GM19328 (cell line): Measurements from ENCODE around the gene KCTD18.

ENCODE experiments used
- ATAC-seq: cut with Tn5 transposase; IDR thresholded peaks from one replicate; pipeline ENCODE4 v1.9.1; 2021; ENCODE audit warnings: mild to moderate bottlenecking, moderate library complexity; ENCODE audit not compliant: unreplicated experiment

KCTD18 gene

DNA sequence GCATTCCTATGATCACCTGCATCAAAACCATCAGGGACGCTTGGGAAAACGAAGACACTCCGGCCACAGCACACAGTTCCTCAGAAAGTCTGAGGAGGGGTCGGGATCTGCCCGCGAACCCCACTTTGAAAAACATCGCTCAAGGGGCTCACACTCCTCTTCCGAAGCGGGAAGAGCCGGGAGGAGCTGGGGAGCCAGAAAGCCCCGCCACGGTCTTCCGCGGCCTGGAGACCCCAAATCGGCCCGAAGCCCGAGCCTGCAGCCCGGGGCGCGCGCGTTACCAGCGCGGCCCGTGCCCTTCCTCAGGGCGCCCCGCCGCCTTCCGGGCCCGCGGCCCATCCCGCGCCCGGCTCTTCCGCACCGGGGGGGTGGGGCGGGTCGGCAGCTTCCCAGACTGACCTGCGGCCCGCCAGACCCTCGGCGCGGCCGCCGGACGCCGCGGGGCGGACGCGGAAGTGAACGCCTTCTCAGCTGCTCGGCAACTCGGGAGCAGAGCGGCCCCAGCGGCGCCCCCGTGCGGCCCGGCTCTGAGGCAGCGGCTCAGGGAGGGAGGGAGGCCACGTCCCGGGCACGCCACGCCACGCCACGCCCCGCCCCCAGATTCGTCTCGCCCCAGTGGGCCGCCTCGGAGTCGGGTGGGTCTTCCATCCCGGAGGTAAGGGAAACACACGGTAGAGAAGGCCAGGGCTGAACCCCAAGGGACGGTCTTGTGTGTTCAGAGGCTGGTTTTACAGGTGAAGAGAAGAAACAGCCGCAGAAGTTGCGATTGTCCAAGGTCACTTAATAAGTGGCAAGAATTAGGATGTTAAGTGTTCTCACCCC lies at the start of gene KCTD18:
TSS of gene KCTD18 (minus strand) at position 457 of the 822 bp plus-strand sequence. CDS start 3,052 bp downstream, outside the sequence.
- peak; percentile 99 for ATAC-seq

DNA sequence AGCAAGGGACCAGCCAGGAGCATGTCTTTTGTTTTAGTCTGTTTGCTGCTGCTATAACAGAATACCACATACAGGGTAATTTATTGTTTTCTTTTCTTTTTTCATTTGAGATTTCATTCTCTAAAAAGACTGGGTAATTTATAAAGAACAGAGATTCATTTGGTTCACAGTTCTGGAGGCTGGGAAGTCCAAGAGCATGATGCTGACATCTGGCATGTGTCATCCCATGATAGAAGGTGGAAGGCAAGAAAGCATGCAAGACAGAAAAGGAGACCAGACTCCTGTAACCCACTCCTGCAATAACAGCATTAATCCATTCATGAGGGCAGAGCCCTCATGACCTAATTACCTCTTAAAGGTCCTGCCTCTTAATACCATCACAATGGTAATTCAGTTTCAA lies 30.9 kb upstream of the KCTD18 start:
- ATAC-seq: no peak

DNA sequence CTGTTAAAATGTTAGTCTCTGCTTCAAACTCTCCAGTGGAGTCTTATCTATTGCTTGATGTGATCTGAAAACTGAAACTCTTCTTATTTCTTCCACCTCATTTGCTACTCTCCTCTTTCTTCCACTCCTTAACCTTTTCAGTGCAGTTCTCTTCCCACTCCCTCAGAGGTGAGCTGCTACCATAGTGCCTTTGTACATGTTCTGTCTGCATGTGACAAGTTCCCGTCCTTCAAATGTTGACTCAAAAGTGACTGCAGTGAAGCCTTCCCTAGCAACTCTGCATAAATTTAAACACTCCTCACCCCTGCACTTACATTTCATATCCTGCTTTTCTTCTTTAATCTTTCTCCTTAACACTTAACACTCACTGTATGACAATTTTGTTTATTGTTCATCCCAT lies 28.3 kb upstream of the KCTD18 start:
- ATAC-seq: no peak

DNA sequence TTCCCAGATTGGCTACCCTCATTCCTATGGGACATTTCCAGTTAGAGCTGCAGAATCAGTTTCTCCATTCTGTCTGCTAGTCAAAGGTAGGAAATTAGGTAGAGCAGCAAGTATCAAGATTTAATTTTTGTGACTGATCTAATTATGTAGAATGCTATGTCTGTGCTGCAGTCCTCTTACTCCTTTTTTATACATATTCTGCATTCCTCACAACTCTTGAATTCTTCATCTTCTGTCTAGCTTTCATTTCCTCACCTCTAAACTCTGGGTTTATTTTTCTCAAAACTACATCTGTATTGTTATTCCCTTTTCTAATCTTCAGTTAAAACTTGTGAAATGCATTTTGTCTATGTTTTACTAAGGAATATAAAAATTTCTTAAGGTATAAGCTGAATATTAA lies 24.7 kb upstream of the KCTD18 start:
- ATAC-seq: no peak

DNA sequence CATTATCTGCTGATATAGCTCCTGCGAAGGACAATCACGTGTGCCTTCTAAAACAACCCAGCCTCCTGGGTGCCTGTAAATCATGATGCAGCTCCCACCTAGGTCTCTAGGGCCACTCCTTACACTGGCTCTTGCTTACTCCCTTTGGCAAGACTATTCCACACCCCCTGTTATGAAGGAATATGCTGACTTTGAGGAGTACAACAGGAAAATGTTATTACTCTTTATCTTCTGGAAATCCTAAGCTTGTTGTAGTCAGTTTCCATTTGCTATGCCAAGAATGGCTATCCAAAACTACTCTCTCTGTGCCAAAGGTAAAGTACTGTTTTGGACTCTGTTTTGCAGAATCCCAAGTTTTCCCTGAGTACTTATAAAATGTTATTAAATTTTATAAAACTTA lies 23.9 kb upstream of the KCTD18 start:
- no peak for ATAC-seq

DNA sequence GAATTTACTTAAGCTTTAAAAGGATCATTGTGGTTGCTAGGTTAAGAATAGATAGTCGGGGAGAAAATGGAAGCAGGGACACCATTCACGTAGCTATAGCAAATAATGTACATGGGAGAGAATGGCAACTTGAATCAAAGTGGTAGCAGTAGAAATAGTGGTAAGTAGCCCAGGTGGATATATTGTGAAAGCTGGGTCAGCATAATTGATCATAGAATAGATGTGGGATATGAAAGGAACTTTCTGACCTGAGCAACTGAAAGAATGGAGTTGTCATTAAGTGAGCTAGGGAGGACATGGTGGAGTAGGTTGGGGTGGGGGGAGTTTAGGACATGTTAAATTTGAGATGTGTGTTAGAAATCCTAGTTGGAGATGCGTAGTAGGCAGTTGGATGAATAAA lies 18.4 kb upstream of the KCTD18 start:
- no peak for ATAC-seq

DNA sequence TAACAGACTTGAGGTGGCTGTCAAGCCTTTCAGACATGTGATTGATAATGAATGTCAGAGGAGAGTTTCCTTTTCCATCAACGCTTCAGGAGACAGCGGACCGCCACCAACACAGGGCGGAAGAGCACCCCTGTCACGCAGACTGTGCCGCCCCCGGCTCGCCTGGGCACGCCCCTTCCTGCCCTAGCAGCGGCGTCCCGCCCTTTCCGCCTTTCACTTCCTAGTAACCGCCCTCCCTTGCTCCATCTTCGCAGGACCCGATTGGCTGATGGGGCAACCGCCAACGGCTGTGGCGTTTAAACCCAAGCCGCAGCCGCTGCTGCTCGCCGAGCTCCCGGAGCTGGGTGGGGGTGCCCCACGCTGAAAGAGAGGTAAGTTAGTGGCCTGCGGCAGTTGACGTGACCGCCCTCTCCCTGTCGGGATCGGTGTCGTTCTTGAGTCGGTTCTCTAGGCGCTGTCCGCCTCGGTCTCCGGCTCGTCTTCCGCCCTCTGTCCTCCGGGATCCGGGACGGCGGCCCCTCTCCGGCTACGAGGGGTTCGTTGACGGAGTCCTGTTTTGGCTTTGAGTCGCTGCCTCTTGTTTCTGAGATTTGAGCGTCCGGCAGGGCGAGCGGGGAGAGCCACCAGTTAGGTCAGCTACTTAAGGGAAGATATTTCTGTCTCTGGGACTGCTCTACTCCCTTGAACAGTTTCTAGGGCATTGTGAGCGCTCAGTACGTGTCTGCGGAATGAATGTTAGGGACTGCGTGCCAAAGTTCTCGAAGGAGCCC lies 16.2 kb upstream of the KCTD18 start, which contains the start of gene SGO2:
TSS of gene SGO2 (plus strand) at position 326 of the 770 bp plus-strand sequence. CDS start 6,769 bp downstream, outside the sequence.
- peak; percentile 99 for ATAC-seq

DNA sequence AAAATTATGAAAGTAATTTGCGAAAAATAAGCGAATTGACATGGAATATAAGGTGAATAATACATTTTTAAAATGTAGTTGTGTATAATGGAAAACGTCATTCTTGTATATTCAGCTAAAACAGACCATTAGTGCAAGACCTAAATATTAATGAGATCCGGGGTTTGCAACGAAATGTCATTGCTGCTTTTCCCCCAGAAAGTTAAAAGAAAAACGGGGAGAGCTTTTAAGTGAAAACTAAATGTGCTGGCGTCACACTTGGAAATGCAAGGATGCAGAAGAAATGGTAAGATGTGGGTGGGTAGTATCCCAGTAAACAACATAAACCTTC lies 15.6 kb upstream of the KCTD18 start:
- no peak for ATAC-seq

DNA sequence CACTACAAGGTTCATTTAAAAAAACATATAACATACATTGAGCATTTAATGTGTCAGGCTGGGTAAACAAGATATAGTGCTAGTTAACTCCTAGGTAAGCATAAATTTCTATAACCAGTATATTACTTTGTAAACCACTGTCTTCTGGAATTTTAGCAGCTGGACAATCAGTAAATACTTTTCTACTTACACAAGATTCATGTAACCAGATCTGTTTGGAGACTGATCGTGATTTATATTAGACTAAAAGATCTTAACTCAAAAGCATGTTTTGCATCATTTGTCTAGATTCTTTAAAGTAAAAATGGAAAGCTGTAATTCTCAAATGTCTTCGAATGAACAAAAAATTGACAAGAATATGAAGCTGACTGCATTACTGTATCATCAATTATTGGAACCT lies 15.2 kb upstream of the KCTD18 start:
- no peak for ATAC-seq

DNA sequence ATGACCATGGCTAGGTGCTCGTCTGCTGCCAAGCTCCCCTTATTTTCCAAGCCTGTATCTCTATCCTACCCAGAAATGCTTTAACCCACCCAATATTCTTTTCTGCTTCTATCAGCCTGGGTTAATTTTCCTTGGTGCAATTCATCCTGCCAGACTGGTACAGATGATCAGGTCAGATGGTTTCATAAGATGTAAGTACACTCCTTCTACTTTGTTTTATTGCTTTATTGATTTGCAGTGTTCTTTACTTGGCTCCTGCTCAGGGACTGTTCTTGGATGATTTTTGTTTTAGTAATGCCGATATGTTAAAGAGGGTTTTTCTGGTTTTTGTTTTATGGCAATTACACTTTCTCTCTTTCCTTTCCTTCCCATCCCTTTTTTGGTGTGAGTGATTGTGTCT lies 13.7 kb upstream of the KCTD18 start:
- ATAC-seq: no peak

DNA sequence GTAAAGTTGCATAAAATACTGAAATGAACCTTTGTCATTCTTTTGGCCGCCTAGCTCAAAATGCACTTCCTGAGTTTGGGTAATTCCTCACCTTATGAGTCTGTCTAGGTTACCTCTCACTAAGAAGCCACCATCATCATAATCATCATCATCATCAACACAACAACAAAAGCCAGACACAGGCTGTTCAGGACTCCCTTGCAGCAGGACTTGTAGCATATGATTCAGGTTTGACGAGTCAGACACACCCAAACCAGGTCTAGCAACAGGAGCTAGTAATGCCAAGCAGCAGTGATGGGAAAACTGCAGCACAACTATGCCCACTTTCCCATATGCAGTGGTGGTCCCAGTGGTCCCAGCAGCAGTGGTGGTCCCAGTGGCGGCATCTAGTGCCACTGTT lies 13.3 kb upstream of the KCTD18 start:
- no peak for ATAC-seq

DNA sequence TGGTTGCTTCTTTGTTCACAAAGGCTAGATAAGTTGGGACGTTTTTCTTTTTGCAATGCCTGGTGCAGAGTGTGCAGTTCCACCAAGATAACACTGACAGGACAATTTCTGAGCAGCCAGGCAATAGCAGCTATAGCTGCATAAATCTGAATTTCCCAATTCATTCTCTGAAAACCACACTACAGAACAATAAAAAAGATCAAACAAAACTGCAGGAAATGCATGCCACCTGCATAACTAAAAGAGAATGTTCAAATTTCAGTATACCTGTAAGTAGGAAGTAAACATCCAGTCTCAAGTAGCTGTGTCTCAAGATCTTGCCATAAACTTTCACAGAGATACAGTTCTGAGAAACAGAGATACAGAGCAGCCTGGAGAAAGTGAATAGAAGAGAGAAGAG lies 5.3 kb upstream of the KCTD18 start:
- no peak for ATAC-seq

DNA sequence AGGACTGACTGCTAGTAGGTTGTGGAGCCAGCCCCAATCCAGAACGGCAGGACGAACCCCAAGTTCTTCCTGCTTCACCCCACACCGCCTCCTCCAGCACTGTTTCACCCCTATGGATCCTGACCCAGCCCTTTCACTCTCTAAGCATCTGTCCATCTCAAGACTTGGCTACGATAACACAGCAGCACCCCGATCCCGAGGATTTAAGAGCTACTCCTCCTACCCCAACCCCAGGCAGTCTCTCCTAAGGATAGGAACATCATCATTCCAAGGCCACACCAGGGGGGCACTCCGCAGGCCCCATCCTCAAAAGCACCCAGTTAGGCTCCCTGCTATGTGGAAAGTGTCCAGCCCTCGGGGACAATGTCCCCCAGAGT lies 645 bp downstream of the KCTD18 start:
- no peak for ATAC-seq

DNA sequence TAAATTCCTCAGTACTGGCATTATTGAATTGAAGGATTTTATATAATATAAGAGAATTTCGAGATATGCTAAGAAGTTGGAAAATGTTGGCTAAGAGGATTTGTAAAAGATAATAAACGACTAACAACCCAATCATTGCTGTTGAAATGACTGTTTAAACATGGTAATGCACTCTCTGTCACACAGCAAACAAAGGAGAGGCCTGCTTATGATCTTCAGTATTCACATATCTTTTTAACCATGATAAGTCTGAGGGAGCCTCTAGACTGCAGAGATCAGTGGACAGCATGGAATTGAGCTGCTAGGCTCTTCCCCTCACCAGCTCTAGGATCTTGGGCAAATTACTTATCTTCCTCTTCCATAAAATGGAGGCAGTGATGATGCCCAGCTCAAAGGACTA lies 2.7 kb downstream of the KCTD18 start:
- no peak for ATAC-seq

DNA sequence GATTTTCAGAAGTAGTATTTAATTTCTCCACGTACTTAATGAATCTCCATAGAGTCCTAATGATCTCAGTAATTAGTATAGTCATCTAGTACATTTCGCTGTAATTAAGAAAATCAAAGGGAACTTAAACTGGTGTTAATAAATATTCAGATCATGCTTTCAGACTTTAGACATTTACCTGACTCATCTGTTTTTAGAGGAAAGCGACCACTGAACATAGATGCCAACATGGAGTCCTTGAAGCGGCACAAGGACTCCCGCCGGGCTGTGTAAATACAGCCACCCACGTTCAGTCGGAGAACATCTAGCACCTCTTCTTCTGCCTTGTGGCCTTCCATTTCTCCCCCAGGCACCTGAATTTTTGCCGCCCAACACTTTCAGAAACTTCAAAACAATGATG lies 3.2 kb downstream of the KCTD18 start:
- ATAC-seq: no peak

DNA sequence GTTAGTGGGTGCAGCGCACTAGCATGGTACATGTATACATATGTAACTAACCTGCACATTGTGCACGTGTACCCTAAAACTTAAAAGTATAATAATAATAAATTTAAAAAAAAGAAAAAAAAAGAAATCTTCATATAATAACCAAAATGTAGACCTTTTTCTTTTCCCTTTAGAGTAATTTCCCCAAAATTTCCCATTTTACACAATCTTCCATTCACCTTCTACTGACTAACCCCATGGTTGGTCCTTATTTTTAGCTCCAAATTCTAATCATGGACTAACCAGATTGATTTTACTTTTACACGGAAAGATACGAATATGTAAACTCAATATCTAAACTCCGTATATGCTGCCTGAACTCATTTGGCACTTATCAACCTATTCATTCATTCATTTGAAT lies 7.7 kb downstream of the KCTD18 start:
- no peak for ATAC-seq

DNA sequence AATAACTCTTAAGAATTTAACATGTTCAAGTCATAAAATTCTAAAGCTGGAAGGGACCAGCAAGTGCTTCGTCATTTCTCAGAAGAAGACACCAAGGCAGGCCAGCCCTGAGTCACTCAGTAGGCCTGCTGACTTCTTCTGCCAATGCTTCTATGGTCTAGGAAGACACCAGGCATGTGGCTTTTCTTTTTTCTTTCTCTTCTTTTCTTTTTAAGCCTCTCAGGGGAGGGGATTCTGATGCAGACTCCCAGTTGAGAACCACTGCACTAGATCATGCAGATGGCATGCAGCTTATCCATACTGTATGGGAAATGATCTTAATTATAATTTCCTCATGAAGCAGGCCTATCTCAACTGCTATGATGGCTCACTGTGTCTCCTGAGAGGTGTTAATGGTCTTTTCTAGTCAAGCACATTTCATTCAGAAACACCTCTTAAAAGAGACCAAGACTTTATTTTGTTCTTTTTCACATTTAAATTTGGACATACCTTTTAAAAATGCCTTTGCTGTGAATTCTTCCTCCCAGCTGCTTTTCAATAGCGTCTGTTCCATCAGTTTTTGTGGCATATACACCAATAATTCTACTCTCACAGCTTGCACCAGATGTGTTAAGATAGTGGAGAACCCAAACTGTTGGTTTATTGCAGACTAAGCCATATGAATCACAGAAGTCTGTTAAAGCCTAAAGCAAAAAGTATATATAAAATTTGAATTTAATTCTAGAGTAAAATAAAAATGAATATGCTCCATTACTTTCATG lies 11.3 kb downstream of the KCTD18 start:
- no peak for ATAC-seq

DNA sequence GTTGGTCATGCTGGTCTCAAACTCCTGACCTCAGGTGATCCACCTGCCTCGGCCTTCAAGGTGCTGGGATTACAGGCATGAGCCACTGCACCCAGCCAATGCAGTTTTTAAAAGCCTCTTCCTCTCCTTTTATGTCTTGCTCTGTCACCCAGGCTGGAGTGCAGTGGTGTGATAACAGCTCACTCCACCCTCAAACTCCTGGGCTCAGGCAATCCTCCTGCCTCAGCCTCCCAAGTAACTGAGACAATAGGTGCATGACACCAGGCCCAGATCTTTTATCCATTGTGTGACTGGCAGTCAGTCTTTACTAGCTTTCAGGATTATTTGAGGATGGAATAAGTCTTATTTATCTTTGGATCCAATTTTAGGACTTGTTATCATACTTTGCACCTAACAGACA lies 13.2 kb downstream of the KCTD18 start:
- no peak for ATAC-seq

DNA sequence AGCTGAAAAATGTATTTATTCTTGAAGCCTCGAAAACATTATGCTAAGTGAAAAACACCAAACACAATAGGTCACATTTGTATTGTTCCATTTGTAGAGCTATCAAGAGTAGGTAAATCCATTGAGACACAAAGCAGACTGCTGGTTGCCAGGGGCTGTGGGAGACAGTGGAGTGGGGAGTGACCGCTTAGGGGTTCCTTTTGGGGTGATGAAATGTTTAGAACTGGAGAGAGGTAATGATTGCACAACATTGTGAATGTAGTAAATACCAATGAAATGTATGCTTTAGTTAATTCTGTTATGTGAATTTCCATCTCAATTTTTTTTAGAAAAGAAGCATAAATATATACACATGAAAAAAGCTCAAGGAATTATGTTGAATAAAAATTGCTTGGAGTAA lies 15.8 kb downstream of the KCTD18 start:
- ATAC-seq: no peak

DNA sequence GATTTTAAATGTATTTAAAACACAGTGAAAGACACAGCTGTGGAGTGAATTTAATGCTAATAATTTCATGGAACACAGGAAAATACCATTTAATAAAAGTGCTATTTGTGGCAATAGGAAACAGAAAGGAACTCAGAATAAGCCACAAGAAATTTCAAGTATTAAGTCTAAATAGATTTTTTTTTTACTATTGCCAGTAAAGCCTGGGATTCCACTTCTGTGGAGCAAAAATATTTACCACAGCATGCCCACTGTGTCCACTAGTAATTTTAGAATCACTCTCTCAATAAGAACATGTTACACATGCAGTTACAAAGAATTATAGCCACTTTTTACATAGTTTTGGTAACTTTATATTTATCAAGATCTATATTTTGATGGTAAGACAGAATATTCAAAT lies 17.2 kb downstream of the KCTD18 start:
- no peak for ATAC-seq

DNA sequence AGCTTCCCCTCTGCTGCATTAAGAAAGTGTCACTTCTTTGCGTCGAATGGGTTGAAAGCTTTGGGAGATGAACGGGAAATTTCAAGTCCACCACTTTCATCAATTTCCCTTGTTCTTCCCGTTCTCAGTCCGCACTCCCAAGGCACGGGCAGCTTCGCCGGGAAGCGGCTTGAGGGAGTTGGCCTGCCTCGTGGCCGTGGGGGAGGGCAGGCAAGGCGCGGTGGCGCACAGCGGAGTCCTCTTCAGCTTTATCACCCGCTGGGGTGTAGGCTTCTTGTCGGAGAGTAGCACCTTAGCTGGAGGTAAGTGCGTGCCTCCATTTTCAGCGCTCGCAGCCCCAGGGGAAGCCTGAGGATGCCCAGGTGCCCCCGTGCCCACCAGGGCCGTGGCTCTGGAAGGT lies 19.9 kb downstream of the KCTD18 start:
- no peak for ATAC-seq

DNA sequence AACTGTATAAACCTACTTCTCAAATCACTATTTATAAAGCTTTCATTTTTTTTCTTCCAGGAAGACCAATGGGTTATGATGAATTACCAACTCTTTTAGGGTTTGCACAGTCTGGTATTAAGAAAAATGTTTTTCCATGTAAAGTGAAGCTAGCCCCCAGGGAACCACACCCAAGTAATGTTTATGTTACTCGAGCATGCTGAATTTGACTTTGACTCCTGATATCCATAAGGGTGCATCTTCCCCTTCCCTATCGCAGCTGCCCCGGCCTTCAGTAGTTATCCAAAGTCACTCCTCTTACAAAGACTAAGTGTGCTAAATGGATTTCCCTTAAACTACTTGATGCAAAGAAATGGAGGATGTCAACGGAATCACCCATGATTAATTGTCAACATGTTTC lies 21.7 kb downstream of the KCTD18 start:
- no peak for ATAC-seq
